Coronary artery (tissue), 2 donors: ENCODE data around the gene ID2.

Experiments
- DNase-seq: peaks from one replicate; pipeline ENCODE4 v3.0.0-alpha.2; 2017; ENCODE audit warnings: low spot score
- H3K27ac ChIP-seq, 2 donors: fragments of 200-600 bp; sonication (generic); one replicate each; pipeline ENCODE4 v1.5.1; 2016 to 2019
- H3K4me3 ChIP-seq: fragments of 200-600 bp; sonication (generic); 2 replicates; pipeline ENCODE4 v1.5.1; 2016; ENCODE audit warnings: mild to moderate bottlenecking, moderate library complexity
- CTCF ChIP-seq: fragments of 200-600 bp; sonication (generic); IDR thresholded peaks from one replicate; pipeline ENCODE4 v1.5.1; 2019; ENCODE audit warnings: antibody characterized with exemption

The ID2 gene

GRCh38 chr2:8670580-8670979, 11.3 kb upstream of the ID2 start:
- Histone ChIP-seq H3K27ac (no peak overlapping the region), H3K4me3 (no peak overlapping the region)
- DNase-seq, result peak; percentile 56
- no peak for TF ChIP-seq CTCF

- no peak overlapping the region for H3K27ac ChIP-seq
- TF ChIP-seq CTCF, result no peak
- DNase-seq, result peak; percentile 56
- H3K4me3 ChIP-seq, result no peak overlapping the region
Observed at GRCh38 chr2:8671176-8671575, 10.7 kb upstream of the ID2 start.

GRCh38 chr2:8671802-8672201, 10.1 kb upstream of the ID2 start:
- no peak overlapping the region for H3K4me3 ChIP-seq
- DNase-seq, result no peak
- TF ChIP-seq CTCF, result no peak
- no peak overlapping the region for H3K27ac ChIP-seq

- Histone ChIP-seq H3K4me3 (no peak overlapping the region), H3K27ac (no peak overlapping the region)
- DNase-seq, result peak; percentile 54
- no peak for TF ChIP-seq CTCF
Observed at GRCh38 chr2:8672940-8673339, 8.9 kb upstream of the ID2 start.

- peak; percentile 64 for DNase-seq
- Histone ChIP-seq H3K4me3 (no peak overlapping the region), H3K27ac (no peak overlapping the region)
- TF ChIP-seq CTCF, result no peak
Observed at GRCh38 chr2:8673381-8673780, 8.5 kb upstream of the ID2 start.

GRCh38 chr2:8674420-8675009, 7.3 kb upstream of the ID2 start:
- TF ChIP-seq CTCF, result no peak
- Histone ChIP-seq H3K27ac (no peak overlapping the region), H3K4me3 (no peak overlapping the region)
- no peak for DNase-seq

- Histone ChIP-seq H3K4me3 (no peak overlapping the region), H3K27ac (peak overlapping the region in 1 of 2 donors; percentile 100)
- no peak for TF ChIP-seq CTCF
- DNase-seq, result peak; percentile 53
Observed at GRCh38 chr2:8675543-8675942, 6.3 kb upstream of the ID2 start.
